Measurements from ENCODE around the gene HAP1.
A peak's percentile ranks its signal among the peaks of the same experiment; 100 is the strongest.
"Not testable (repeated sequence)": the region's sequence is repeated elsewhere in the genome, so short reads cannot be mapped to it uniquely, and the experiment has no call there.

The HAP1 gene

DNA sequence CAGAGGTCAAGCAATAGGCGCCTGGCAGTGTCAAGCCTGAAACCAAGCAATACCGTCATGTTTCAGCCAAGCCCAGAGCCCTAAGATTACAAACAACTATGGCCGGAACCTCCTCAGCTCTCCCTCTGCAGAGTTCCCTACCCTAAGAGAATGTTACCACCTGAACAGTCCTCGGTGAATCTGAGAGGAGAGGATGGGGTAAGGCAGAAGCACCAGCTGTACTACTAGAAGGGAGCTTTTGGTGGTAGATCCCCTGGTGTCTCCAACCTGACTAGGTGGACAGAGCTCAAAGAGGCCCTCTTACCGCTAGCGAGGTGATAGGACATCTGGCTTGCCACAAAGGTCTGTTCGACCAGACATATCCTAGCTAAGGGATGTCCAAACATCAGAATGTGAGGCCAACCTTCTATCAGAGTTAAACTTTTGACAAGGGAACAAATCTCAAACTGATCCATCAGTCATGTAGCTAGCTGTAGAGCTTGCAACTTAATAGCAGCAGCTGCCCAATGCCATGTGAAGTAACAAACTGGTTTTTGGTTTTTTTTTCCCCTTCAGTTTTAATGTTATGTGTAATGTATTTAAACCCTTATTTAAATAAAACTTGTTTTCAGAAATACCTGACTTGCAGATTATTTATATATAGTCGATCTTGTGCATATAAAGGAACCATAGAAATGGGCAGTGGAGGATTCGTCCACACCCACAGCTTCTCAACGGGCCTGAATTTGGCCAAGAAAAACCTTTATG, 43.2 kb downstream of the HAP1 start:
- DNase-seq (ENCODE audit: low read depth in 3 of 3): no peak

DNA sequence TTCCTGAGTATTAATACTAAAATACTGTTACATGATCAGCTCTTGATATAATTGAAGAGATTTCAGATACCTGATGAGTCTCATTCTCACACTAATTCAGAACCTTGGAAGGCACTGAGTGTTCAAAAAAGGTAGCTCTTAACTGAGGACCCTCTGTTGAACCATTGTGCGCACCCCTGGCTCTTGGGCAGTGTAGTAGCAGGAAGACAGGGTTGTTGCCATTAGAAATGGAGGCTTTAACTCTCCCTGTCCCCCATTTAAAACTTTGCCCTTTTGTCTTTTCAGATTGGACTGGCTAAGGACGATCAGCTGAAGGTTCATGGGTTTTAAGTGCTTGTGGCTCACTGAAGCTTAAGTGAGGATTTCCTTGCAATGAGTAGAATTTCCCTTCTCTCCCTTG, 43.9 kb downstream of the HAP1 start:
- no peak for DNase-seq (ENCODE audit: low read depth in 3 of 3)

DNA sequence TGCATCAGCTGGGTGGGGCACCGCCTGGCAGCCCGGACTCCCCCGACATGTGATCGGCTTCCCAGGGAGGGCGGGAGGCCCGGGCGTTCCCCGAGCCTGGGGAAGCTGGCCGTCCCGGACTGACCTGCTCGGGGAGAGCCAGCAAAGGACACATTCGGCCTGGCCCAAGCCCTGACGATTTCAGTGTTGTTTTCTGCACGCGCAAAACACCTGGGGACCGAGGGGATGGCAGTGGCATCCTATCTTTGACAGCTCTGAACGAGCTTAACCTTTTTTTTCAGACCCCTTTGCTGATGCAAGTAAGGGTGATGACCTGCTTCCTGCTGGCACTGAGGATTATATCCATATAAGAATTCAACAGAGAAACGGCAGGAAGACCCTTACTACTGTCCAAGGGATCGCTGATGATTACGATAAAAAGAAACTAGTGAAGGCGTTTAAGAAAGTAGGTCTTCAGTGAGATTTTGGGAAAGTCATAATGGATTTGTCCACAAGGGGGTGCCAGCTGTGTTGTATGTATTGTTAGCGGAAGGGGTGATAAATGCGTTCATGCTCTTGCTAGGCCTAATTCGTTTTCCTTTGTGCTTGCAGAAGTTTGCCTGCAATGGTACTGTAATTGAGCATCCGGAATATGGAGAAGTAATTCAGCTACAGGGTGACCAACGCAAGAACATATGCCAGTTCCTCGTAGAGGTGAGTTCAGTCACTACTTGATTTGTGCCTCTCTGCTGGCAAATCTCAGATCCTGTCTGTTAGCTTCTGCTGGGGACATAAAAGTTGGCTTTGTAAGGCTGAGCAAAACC, 44.7 kb downstream of the HAP1 start:
- peak in 1 of 3 experiments; percentile 62 for DNase-seq (ENCODE audit: low read depth in 3 of 3)

DNA sequence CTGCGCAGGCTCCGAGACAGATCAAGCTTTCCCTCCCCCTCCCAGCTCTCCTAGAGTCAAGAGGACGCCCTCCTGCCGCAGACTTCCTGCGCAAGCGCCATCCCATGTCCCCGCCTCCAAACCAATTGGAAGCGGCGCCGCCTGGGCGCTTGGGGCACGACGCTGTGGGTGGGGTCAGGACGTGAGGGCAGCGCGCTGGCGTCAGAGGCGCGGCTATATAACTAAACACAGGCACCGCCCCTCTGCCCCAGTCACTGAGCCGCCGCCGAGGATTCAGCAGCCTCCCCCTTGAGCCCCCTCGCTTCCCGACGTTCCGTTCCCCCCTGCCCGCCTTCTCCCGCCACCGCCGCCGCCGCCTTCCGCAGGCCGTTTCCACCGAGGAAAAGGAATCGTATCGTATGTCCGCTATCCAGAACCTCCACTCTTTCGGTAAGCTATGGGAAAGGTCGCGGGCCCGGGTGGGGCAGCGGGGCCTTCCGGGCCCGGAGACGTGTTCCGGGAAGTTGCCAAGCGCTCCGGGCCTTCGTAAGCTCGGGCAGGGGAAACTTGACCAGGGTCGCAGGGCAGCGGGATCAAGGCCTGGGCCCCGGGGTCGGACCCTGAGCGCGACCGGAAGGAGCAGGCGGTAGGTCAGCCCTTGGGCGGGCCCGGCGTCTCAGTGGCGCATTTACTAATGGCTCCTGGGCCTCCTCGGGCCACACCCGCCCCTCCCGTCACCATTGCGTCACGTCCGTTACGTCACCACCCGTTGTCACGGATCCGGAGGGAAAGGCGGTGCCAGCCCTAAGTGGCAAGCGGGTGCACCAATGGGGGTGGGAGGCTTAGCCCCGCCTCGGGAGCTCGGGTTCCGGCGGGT, 45.6 kb downstream of the HAP1 start, which contains the start of gene EIF1:
Gene EIF1 (plus strand): TSS at position 245 of the 856 bp plus-strand sequence. CDS start 154 bp downstream, at position 399.
- DNase-seq (ENCODE audit: low read depth in 3 of 3): peak; percentile 100

DNA sequence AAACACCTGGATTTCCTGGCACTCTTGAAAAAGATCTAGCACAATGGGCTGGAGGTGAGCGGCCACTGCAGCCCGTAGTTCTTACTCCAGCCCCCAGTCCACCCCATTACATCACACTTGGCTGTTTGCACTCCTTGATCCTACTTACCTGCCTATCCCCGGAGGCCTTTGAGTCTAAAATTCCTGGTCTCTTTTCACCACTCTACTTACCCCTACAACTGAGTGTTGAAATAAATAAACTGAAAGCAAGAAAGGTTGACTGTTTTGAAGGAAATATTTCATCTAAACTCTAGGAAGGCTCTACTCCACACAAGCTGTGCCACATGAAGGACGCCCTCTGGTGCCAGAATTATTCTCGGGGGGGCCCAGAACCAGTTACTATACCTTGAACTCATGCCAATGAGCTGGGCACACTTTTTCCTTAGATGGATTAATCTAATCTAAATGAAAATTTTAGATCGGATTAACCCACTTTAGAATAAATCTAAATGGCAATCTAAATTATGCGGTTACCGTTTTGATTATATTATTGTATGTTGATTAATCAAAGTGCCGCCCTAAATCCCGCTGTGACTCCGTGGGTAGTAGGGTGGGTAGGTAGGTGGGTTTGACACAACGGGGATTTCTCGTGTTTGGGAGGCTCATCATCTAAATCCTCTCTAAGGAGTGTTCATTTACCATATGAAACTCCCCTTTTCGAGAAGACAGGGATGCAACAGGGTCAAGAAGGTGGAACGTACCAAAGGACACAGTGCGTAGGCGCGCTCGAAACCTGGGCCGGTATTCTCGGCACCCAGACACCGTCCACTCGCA, 46.4 kb downstream of the HAP1 start:
- peak in 1 of 3 experiments; percentile 53 for DNase-seq (ENCODE audit: low read depth in 3 of 3)

DNA sequence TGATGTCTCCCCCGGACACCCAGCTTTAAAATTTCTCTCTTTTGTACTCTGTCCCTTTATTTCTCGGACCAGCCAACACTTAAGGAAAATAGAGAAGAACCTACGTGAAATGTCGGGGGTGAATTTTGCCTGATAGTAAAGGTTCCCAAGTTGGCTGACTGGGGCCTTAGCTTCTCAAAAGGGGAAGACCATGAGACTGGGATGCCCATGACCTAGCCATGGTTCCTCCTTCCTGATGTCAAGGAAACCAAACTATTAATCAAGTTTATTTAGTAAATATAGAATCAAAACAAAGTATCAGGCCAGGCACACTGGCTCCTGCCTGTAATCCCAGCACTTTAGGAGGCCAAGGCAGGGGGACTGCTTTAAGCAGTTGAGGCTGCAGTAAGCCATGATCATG, 48.2 kb downstream of the HAP1 start:
- no peak for DNase-seq (ENCODE audit: low read depth in 3 of 3)

DNA sequence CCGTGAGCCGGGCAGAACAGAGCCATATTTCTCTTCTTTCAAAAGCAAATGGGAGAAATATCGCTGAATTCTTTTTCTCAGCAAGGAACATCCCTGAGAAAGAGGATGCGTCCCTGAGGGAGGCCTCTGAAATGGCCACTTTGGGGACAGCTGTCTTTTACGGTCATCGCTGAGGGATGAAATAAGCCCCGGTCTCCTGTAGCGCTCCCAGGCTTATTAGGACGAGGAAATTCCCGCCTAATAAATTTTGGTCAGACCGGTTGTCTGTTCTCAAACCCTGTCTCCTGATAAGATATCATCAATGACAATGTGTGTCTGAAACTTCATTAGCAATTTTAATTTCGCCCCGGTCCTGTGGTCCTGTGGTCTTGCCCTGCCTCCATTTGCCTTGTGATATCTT, 48.7 kb downstream of the HAP1 start:
- DNase-seq (ENCODE audit: low read depth in 3 of 3): not testable (repeated sequence)

DNA sequence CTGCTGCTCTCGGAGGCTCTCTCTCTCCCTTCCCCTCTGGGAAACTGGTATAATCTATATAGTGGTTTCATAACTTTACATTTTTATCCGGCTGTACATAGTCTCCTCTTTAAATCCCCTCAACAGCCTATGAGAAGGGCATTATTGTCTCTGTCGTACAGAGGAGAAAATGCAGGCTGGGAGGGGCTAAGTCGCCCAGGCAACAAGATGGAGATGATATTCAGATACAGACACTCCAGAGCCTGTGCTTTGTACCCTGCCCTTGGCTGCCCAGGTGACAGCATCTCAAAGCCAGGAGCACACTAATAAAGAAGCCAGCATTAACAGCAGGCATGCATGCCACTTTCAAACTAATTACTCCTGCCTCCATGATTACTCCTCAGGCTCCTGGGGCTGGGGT, 50.4 kb downstream of the HAP1 start:
- no peak for DNase-seq (ENCODE audit: low read depth in 3 of 3)

DNA sequence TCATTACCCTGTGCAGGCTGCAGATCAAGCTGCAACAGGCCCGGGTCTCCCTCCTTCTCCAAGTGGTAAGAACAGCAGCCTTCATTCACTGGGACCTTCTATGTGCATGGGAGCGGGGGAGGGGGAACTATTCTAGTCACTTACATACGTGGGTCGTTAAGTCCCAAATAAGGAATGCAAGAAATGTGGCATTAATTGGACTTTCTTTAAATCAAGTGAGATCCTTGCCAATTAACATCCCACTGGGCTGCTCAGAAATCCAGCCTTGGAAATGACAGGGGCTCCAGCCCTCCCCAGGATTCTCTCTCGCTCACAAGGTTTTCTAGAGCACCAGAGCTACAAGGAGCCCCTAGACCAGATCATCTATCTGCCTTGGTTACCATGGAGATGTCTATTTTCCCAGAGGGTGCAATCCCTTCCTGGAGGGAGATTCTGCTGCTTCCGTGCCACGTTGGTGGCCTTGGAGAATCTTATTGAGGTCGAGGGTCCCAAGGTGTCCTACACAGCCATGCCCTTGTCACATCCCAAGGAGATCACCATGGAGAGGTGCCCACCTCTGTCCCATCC, 50.9 kb downstream of the HAP1 start:
- no peak for DNase-seq (ENCODE audit: low read depth in 3 of 3)

DNA sequence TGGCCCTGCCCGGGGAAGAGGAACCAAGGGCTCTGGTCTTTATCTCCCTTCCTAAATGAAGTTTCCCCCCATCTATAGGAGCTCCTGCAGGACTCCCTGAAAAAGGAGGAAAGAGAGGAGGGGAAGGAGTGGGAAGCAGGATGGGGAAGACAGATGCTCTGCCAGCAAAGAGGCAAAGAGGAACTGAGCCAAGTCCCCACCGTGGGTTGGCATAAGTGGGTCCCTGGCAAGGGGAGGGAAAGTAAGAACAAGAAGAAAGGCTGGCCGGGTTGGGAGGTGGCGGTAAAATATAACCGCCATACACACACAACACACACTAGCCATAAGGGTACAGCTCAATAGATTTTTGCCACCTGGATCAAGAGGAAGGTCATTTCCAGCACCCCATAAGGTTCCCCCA, 51.8 kb downstream of the HAP1 start:
- no peak for DNase-seq (ENCODE audit: low read depth in 3 of 3)

DNA sequence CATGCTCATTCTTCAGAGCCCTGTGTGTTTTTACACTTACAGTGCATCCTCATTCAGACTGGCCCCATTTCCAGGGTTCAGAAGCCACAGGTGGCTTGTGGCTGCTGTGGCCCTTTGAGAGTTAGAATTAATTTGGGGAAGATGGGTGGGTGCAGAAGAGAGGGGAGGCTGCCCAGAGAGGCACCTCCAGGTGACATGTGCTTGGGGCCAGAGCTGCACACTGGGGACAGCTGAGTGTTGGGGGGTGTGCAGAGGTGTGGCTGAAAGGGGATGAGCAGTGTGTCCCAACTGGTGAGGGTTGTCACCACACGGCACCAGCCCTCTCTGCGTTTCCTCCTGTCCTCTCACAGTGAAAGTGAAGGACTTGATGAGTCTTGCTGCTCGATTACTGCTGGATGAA, 52.7 kb downstream of the HAP1 start:
- no peak for DNase-seq (ENCODE audit: low read depth in 3 of 3)

DNA sequence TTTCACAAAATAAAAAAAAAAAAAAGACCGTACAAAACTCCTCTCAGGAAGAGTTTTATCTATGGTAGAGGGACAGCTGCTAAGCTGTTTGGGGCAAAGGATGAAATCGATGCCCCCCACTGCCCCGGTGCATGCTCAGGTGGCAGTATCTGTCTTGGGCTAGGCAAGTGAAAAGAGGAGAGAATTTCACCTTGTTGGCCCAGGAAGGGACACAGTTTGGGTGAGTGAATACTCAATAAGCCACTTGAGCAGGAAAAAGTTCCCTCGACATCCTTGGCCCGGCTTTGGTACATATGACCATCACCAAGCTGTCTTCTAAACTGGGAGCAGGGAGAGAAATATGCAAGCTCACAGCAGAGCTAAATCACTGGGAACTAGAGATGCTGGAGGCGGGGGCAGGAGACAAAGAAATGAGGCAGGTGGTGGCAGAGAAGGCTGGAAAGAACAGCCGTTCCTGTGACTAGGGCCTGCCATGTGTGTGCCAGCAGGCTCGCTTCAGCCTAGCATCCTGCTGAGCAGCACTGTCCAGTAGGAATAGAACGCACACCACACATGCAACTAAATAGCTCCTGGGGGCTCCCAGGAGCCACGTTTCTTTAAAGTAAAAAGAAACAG, 53.9 kb downstream of the HAP1 start:
- DNase-seq (ENCODE audit: low read depth in 3 of 3): no peak

DNA sequence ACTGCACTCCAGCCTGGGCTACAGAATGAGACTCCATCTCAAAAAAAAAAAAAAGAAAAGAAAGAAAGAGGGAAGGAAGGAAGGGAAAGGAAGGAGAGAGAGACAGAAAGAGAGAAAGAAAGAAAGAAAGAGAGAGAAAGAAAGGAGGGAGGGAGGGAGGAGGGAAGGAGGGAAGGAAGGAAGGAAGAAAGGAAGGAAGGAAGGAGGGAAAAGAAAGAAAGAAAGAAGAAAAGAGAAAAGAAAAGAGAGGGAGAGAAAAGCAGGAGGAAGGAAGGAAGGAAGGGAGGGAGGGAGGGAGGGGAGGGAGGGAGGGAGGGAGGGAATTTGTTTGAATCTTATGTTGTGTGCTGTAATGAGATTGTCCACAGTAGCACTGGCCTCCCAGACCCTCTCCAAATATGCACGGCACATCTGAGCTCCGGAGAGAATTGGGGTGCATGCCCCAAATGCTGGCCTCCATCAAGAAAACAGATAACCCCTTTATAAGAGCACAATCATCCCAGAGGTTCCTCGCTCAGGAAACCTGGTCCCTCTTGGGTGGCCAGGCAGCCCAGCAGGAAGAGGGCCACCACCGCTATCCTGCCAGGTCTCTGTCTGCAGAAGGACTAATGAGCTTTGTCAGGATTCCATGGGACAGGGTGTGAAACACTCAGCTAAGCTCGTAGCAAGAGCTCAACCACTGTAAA, 54.6 kb downstream of the HAP1 start:
- DNase-seq (ENCODE audit: low read depth in 3 of 3): no peak

DNA sequence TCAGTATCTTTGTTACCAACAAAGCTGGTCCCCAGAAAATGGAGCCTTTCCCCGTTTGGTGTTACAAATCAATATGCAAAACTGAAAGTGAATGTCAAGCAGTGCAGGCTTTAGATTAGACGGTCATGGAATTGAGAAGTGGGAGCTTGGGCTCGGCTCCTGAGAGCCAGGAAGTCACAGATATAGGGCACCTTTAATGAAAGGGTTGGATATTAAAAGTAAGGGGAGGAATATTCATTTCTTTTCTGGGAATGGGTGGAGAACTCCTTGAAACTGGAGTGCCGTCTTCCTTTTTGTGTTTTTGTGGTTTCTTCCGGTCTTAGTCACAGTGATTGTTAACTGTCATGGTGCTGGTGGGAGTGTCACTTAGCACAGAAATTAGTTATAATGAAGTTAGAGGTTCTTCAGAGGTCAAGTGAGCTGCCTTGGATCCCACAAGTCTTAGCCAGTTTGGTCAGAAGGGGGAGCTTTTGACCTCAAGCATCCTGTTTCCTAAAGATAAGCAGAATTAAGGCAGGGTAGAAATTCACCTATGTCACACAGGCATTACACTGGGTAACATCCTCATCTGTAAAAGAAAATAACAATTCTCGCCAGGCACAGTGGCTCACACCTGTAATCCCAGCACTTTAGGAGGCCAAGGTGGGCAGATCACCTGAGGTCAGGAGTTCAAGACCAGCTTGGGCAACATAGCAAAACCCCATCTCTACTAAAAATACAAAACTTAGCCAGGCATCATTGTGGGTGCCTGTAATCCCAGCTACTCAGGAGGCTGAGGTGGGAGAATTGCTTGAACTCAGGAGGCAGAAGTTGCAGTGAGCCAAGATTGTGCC, 55.3 kb downstream of the HAP1 start:
- DNase-seq (ENCODE audit: low read depth in 3 of 3): peak in 2 of 3 experiments; percentile 44 to 47

DNA sequence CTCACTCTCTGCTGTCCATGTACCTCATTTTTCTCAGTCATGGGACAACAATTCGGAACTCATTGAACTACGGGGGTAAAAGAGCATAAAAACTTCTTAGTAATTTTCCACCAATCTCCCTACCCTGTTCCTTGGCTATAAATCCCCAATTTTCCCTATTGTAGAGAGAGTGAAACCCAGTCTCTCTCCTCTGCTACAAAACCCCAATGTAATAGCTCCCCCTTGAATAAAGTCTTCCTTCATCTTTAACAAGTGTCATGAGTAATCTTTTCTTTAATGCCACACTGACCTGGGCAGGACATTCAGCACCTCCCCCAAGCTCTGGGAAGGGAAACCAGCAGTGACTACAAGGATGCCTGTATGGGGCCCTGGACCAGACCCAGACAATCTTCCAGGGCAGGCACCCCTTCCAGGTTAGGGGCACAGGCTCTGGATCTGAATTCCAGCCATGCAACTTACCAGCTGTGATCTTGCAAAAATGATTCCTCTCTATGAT, 56.0 kb downstream of the HAP1 start:
- DNase-seq (ENCODE audit: low read depth in 3 of 3): no peak

DNA sequence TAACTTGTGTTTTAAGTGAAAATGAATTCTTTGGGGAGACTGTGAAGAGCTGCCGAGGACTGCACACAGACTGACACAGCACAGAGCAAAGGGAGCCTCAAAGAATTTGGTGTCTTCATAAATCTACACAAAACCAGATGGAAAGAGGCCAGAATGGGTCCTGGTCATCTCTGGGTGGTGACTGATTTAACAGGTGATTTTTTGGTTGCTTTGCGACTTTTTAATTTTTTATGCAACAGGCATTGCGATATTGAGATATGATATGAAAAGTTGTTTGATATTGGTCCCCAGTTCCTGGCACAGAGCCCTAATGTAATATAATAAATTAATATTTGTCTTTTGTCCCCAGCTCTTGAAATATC, 58.4 kb downstream of the HAP1 start:
- no peak for DNase-seq (ENCODE audit: low read depth in 3 of 3)

DNA sequence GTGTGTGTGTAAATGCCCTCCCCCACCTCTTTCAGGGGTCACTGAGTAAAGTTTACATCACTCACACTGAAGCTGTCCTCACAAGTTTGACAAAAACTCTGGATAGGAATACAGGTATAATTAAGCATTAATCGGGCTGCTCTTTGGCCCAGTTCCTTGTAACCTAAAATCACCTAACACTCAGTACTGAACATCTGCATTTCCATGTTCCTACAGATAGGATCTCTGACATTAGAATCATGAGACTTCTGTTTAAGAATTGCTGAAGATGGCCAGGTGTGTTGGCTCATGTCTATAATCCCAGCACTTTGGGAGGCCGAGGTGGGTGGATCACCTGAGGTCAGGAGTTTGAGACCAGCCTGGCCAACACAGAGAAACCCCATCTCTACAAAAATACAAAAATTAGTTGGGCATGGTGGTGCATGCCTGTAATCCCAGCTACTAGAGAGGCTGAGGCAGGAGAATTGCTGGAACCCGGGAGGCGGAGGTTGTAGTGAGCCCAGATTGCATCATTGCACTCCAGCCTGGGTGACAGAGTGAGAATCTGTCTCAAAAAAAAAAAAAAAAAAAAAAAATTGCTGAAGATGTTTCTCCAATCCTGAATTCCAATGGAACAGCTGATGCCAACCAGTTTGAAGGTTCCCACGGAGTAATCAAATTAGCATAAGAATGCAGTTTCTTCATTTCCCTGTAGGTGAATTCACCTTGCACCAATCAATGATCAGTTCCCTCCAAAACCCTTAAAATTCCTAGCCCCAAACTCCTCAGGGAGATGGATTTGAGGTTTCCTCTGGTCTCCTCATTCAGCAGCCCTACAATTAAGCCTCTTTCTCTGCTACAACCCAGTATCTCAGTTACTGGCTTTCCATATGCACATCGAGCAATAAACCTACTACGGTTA, 59.0 kb downstream of the HAP1 start:
- not testable (repeated sequence) for DNase-seq (ENCODE audit: low read depth in 3 of 3)
